Rectal smooth muscle tissue (tissue), 1 donor: ENCODE results near the gene PHACTR4.
"Not testable (repeated sequence)": the region's sequence is repeated elsewhere in the genome, so short reads cannot be mapped to it uniquely, and the experiment has no call there.

Source experiments
- H3K27ac ChIP-seq: one replicate; pipeline ENCODE4 v1.7.0; 2013; ENCODE audit warnings: low read depth, low read length, inconsistent platforms
- H3K27me3 ChIP-seq: one replicate; pipeline ENCODE4 v1.7.0; 2013; ENCODE audit warnings: low read length; ENCODE audit not compliant: control insufficient read depth, insufficient read depth
- H3K36me3 ChIP-seq: one replicate; pipeline ENCODE4 v1.7.0; 2013; ENCODE audit warnings: low read length; ENCODE audit not compliant: control insufficient read depth, insufficient read depth
- H3K4me1 ChIP-seq: one replicate; pipeline ENCODE4 v1.7.0; 2013; ENCODE audit warnings: low read length; ENCODE audit not compliant: control insufficient read depth, insufficient read depth
- H3K4me3 ChIP-seq: one replicate; pipeline ENCODE4 v1.7.0; 2013; ENCODE audit warnings: low read length
- H3K9ac ChIP-seq: one replicate; pipeline ENCODE4 v1.7.0; 2013; ENCODE audit warnings: low read length

PHACTR4 gene

DNA sequence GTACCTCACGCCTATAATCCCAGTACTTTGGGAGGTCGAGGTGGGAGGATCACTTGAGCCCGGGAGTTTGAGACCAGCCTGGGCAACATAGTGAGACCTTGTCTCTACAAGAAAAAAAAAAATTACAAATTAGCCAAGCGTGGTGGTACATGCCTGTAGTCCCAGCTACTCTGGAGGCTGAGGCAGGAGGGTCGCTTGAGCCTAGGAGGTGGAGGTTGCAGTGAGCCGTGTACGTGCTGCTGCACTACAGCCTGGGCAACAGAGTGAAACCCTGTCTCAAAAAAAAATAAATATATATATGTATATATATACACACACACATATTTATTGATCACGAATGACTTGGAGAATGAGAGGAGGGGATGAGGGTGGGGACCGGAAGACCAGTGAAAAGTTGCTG lies 153.0 kb downstream of the PHACTR4 start:
- H3K4me1 ChIP-seq, result not testable (repeated sequence)

GRCh38 chr1:28525002-28525642 lies 155.6 kb downstream of the PHACTR4 start:
- not testable (repeated sequence) for H3K27ac ChIP-seq, H3K4me1 ChIP-seq, H3K27me3 ChIP-seq, H3K4me3 ChIP-seq, H3K36me3 ChIP-seq, H3K9ac ChIP-seq

More for the DNA sequence above, 153.0 kb downstream of the PHACTR4 start:
- not testable (repeated sequence) for H3K27me3 ChIP-seq, H3K4me3 ChIP-seq, H3K36me3 ChIP-seq, H3K27ac ChIP-seq, H3K9ac ChIP-seq

DNA sequence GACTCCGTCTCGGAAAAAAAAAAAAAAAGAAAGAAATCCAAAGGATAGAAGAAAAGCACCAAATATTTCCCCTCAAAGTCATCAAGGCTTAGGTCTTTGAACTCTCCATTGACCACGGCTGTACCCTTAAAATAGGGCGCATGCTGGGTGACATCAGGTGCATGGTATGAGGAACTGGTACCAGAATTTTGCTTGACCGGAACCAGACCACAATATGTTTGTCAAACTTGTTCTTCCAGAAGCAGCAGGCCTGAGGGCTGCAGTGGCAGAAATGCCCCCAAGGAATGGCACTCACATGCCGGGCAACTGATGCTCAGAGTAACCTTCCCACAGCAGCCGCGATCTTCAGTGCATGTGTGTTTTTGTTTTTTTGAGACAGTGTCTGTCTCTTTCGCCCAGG lies 157.3 kb downstream of the PHACTR4 start:
- Histone ChIP-seq H3K4me3 (no peak overlapping the region), H3K4me1 (no peaks in the 10 kb centered on the region), H3K36me3 (no peaks in the 10 kb centered on the region), H3K27me3 (no peaks in the 10 kb centered on the region), H3K9ac (no peak overlapping the region), H3K27ac (no peak overlapping the region)

- Histone ChIP-seq H3K4me3 (no peak overlapping the region), H3K4me1 (no peaks in the 10 kb centered on the region), H3K27ac (no peak overlapping the region), H3K36me3 (peaks cover 6% of the 10 kb centered on the region), H3K27me3 (no peaks in the 10 kb centered on the region), H3K9ac (no peak overlapping the region)
Observed at GRCh38 chr1:28530456-28530855, 160.9 kb downstream of the PHACTR4 start.

GRCh38 chr1:28534671-28535070 lies 165.1 kb downstream of the PHACTR4 start:
- no peak overlapping the region for H3K4me3 ChIP-seq
- H3K4me1 ChIP-seq, result no peaks in the 10 kb centered on the region
- H3K9ac ChIP-seq, result no peak overlapping the region
- H3K36me3 ChIP-seq, result peaks cover 6% of the 10 kb centered on the region
- no peak overlapping the region for H3K27ac ChIP-seq
- H3K27me3 ChIP-seq, result no peaks in the 10 kb centered on the region

DNA sequence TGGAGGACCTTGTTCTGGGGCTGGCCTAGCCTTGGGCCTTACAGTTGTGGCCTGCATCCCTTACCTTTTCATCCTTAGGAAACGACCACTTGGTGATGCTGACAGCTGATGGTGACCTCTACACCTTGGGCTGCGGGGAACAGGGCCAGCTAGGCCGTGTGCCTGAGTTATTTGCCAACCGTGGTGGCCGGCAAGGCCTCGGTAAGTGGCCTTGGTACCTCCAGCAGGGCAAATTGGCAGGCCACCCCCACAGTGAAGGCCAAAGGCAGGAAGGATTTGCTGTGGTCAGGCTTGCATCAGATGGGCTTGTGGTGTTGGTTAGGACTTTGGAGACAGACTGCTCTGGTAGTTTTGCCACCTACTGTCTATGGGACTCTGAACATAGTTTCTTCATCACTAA lies 165.6 kb downstream of the PHACTR4 start:
- Histone ChIP-seq H3K4me3 (no peak overlapping the region), H3K9ac (no peak overlapping the region), H3K27me3 (no peaks in the 10 kb centered on the region), H3K4me1 (no peaks in the 10 kb centered on the region), H3K36me3 (peaks cover 6% of the 10 kb centered on the region), H3K27ac (no peak overlapping the region)

GRCh38 chr1:28537457-28538199 lies 168.1 kb downstream of the PHACTR4 start:
- Histone ChIP-seq H3K9ac (no peak overlapping the region), H3K27me3 (no peaks in the 10 kb centered on the region), H3K4me1 (no peaks in the 10 kb centered on the region), H3K36me3 (no peaks in the 10 kb centered on the region), H3K4me3 (no peak overlapping the region), H3K27ac (no peak overlapping the region)

DNA sequence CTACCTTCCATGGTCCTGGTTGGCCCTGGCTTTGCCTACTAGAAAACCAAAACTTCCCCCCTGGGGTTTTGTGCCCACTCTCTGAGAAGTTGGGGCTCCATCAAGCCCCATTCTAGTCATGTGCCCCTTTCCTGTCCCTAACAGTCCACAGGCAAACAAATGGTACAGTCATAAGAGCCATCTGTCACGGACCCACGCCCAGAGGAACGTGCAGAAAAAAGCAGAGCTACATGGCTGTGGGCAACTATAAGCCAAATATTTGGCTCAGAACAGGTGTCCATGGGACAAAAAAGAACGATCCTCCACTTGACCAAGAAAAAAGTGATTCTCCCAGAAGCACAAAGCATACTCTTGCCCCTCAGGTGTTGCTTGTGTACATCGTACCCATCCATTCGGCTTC lies 168.7 kb downstream of the PHACTR4 start:
- Histone ChIP-seq H3K9ac (no peak overlapping the region), H3K4me1 (no peaks in the 10 kb centered on the region), H3K27ac (no peak overlapping the region), H3K36me3 (no peaks in the 10 kb centered on the region), H3K27me3 (no peaks in the 10 kb centered on the region), H3K4me3 (no peak overlapping the region)

DNA sequence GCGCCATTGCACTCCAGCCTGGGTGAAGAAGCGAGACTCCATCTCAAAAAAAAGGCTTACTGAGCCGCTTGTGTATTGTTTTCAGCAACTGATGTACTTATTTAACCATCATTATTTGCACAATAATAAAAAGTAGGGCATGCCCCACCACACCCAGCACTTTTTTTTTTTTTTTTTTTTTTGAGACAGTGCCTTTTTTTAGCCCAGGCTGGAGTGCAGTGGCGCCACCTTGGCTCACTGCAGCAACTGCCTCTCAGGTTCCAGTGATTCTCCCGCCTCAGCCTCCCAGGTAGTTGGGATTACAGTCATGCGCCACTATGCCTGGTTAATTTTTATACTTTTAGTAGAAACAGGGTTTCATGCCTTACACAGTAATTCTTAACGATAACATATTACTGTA lies 171.1 kb downstream of the PHACTR4 start:
- Histone ChIP-seq H3K9ac (no peak overlapping the region), H3K27ac (no peak overlapping the region), H3K27me3 (no peaks in the 10 kb centered on the region), H3K36me3 (no peaks in the 10 kb centered on the region), H3K4me1 (no peaks in the 10 kb centered on the region), H3K4me3 (no peak overlapping the region)

DNA sequence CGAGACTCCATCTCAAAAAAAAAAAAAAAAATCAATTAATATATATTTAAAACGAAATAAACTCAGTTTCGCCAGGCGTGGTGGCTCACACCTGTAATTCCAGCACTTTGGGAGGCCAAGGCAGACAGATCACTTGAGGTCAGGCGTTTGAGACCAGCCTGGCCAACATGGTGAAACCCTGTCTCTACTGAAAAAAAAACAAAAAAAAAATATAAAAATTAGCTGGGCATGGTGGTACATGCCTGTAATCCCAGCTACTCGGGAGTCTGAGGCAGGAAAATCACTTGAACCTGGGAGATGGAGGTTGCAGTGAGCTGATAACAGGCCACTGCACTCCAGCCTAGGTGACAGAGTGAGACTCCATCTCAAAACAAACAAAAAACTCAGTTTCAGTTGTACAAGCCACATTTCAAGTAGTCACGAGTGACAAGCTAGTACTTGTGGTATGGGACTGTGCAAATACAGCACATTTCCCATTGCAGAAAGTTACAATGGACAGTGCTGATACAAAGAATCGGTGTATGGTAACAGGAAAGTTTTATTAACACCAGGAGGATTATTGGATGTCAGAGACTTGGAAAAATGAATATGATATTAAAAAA lies 172.0 kb downstream of the PHACTR4 start:
- H3K27ac ChIP-seq, H3K4me1 ChIP-seq, H3K27me3 ChIP-seq, H3K9ac ChIP-seq, H3K4me3 ChIP-seq, H3K36me3 ChIP-seq: not testable (repeated sequence)

GRCh38 chr1:28545246-28545628 lies 175.7 kb downstream of the PHACTR4 start:
- Histone ChIP-seq H3K4me3 (no peak overlapping the region), H3K27ac (no peak overlapping the region), H3K9ac (no peak overlapping the region), H3K36me3 (no peaks in the 10 kb centered on the region), H3K27me3 (no peaks in the 10 kb centered on the region), H3K4me1 (no peaks in the 10 kb centered on the region)

DNA sequence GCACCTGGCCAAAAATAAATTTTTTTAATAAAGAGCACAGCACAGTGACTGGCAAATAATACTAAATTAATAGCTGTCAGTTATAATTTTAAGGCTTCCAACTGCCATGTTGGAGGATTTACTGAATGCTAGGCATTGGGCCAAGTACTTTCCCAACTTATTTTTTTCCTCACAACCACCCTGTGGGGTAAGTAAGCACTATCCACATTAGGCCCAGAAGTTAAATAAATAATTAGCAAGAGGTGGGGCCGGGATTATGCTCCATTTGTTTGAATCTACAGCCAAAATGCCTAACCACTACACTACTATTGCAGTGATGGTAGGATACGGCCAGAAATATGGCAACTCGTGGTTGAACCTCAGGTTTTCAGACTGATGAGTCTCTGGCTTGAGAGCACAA lies 178.8 kb downstream of the PHACTR4 start:
- Histone ChIP-seq H3K27ac (no peak overlapping the region), H3K4me1 (no peaks in the 10 kb centered on the region), H3K27me3 (no peaks in the 10 kb centered on the region), H3K36me3 (no peaks in the 10 kb centered on the region), H3K4me3 (no peak overlapping the region), H3K9ac (no peak overlapping the region)
